Fibroblast of lung (primary cell): ENCODE measurements around the gene CDH5.

Experiments used
- EZH2 ChIP-seq: IDR thresholded peaks from 2 replicates; pipeline ENCODE4 v1.5.1; 2012; ENCODE audit warnings: low read length, control low read depth, mild to moderate bottlenecking; ENCODE audit errors: missing control alignments
- TF ChIP-seq, protein P1 (sequence below), 2 donors: IDR thresholded peaks in 1 of 2; conservative IDR thresholded peaks in 1 of 2; 1 replicate in 1 of 2; 2 replicates in 1 of 2; pipeline ENCODE4 v1.5.1; 2011 to 2012; ENCODE audit warnings: low read length in 2 of 2, control low read depth in 1 of 2, inconsistent platforms in 1 of 2, low read depth in 1 of 2, mild to moderate bottlenecking in 1 of 2

DNA sequence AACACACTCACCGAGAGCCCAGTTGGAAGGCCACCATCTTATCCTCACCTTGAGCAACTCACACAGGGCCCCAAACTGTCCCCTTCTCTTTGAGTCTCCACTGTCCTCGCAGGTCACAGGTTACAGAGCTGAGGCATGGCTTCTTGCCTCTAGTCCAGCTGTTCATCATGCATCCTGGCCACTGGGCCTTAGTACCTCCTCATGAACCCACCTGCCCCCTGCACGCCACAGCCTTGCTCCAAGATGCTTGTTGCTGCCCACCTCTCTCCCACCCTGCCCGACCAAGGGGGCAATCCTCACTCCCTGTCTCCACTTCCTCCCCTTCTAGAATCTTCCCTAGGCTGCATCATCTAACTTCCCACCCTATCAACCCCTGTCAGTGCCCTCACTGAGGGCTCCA is 17.1 kb downstream of the CDH5 start:
- TF ChIP-seq, protein P1, sequence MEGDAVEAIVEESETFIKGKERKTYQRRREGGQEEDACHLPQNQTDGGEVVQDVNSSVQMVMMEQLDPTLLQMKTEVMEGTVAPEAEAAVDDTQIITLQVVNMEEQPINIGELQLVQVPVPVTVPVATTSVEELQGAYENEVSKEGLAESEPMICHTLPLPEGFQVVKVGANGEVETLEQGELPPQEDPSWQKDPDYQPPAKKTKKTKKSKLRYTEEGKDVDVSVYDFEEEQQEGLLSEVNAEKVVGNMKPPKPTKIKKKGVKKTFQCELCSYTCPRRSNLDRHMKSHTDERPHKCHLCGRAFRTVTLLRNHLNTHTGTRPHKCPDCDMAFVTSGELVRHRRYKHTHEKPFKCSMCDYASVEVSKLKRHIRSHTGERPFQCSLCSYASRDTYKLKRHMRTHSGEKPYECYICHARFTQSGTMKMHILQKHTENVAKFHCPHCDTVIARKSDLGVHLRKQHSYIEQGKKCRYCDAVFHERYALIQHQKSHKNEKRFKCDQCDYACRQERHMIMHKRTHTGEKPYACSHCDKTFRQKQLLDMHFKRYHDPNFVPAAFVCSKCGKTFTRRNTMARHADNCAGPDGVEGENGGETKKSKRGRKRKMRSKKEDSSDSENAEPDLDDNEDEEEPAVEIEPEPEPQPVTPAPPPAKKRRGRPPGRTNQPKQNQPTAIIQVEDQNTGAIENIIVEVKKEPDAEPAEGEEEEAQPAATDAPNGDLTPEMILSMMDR (conservative IDR thresholded peaks at IDR 0.05 in 1 of 2, IDR thresholded peaks at IDR 0.05 in 1 of 2; ENCODE audit: low read depth in 1 of 2, low read length in 2 of 2) = no peak
- TF ChIP-seq EZH2 = no peak
